Vagina (tissue), 2 donors: ENCODE results near the gene TRIO.

Experiments used
- POLR2A ChIP-seq, 2 donors: fragments of 450-650 bp; IDR thresholded peaks; one replicate each; pipeline ENCODE4 v1.6.1; 2017; ENCODE audit warnings: antibody characterized with exemption in 2 of 2, mild to moderate bottlenecking in 2 of 2, moderate library complexity in 2 of 2
- TF ChIP-seq, protein P1 (sequence below), 3 experiments: fragments of 450-650 bp in 2 of 3; fragments of 200-600 bp in 1 of 3; sonication (generic) in 1 of 3; IDR thresholded peaks; one replicate each; pipeline ENCODE4 v1.5.1; 2017 to 2019; ENCODE audit warnings: antibody characterized with exemption in 3 of 3, mild to moderate bottlenecking in 2 of 3, moderate library complexity in 2 of 3

DNA sequence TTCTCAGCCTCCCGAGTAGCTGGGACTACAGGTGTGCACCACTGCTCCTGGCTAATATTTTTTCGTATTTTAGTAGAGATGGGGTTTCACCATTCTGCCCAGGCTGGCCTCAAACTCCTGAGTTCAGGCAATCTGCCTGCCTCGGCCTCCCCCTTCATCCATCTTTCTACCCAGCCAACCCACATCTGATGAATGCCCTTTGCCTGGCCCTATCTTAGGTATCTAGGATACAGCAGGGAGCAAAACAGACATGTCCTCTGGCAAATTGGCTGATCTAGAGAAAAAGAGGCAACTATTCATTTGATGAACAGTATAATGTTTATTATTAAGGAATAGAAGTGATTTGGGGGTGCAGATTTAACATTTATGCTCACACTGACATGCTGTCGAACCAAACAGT lies 123.0 kb downstream of the TRIO start:
- TF ChIP-seq, protein P1, sequence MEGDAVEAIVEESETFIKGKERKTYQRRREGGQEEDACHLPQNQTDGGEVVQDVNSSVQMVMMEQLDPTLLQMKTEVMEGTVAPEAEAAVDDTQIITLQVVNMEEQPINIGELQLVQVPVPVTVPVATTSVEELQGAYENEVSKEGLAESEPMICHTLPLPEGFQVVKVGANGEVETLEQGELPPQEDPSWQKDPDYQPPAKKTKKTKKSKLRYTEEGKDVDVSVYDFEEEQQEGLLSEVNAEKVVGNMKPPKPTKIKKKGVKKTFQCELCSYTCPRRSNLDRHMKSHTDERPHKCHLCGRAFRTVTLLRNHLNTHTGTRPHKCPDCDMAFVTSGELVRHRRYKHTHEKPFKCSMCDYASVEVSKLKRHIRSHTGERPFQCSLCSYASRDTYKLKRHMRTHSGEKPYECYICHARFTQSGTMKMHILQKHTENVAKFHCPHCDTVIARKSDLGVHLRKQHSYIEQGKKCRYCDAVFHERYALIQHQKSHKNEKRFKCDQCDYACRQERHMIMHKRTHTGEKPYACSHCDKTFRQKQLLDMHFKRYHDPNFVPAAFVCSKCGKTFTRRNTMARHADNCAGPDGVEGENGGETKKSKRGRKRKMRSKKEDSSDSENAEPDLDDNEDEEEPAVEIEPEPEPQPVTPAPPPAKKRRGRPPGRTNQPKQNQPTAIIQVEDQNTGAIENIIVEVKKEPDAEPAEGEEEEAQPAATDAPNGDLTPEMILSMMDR (IDR thresholded peaks at IDR 0.05), result no peak
- no peak for TF ChIP-seq POLR2A (IDR thresholded peaks at IDR 0.05)
